GM13976 (cell line): ENCODE measurements around the gene KLHL15.
A peak's percentile ranks its signal among the peaks of the same experiment; 100 is the strongest.
"Not testable (repeated sequence)": the region's sequence is repeated elsewhere in the genome, so short reads cannot be mapped to it uniquely, and the experiment has no call there.

Experiments used
- DNase-seq: peaks from one replicate; pipeline ENCODE4 v3.0.0; 2012; ENCODE audit warnings: low spot score
- CTCF ChIP-seq: IDR thresholded peaks from 2 replicates; pipeline ENCODE4 v1.5.1; 2012; ENCODE audit warnings: borderline replicate concordance, mild to moderate bottlenecking; ENCODE audit not compliant: insufficient read depth; ENCODE audit errors: extremely low read depth, missing control alignments, control extremely low read depth
- in situ Hi-C: fragments of 300-500 bp; cut with MboI; formaldehyde crosslinking; loops from one replicate; pipeline ENCODE4 v1.12.0; 2022; ENCODE audit warnings: low sequenced_read_pairs, mixed read lengths, inconsistent platforms; ENCODE audit not compliant: unreplicated experiment

The KLHL15 gene, protein sequence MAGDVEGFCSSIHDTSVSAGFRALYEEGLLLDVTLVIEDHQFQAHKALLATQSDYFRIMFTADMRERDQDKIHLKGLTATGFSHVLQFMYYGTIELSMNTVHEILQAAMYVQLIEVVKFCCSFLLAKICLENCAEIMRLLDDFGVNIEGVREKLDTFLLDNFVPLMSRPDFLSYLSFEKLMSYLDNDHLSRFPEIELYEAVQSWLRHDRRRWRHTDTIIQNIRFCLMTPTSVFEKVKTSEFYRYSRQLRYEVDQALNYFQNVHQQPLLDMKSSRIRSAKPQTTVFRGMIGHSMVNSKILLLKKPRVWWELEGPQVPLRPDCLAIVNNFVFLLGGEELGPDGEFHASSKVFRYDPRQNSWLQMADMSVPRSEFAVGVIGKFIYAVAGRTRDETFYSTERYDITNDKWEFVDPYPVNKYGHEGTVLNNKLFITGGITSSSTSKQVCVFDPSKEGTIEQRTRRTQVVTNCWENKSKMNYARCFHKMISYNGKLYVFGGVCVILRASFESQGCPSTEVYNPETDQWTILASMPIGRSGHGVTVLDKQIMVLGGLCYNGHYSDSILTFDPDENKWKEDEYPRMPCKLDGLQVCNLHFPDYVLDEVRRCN

DNA sequence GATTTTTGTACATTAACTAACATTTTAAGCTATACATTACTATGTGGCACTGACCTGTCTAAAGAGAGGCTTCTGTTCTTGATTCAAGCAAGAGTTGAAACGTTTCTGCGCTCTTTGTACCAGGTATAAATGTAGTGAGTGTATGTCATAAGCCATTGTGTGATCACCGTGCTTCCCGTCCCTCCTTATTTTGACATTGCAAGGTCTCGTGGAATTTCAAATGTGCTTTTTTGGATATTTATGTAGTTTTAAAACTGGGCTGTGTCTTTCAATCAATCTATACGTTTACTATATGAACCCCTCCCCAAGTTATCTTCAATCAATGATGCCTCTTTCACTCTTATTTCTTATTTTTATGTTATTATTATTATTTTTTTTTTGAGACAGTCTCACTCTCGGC is at the start of gene KLHL15:
TSS of gene KLHL15 (minus strand) at position 101 of the 400 bp plus-strand sequence. CDS start 20,493 bp downstream, outside the sequence.
- no peak for DNase-seq
- in situ Hi-C loops, result no loop called here
- no peak for TF ChIP-seq CTCF

- DNase-seq, result no peak
- in situ Hi-C loops, result no loop called here
- TF ChIP-seq CTCF, result no peak
Observed at GRCh38 chrX:24069877-24070276, 42.9 kb upstream of the KLHL15 start.

DNA sequence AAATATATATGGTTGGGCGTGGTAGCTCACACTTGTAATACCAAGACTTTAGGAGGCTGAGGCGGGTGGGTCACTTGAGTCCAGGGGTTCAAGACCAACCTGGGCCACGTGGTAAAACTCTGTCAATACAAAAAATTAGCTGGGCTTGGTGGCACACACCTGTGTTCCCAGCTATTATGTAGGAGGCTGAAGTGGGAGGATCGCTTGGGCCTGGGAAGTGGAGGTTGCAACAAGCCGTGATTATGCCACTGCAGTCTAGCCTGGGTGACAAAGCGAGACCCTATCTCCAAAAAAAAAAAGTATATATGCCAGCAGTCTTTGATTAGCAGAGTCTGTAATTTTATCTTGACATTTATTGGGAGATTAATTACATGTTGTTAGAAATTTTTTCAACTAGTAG is 36.5 kb upstream of the KLHL15 start:
- TF ChIP-seq CTCF, result no peak
- in situ Hi-C loops, result no loop called here
- DNase-seq, result no peak

DNA sequence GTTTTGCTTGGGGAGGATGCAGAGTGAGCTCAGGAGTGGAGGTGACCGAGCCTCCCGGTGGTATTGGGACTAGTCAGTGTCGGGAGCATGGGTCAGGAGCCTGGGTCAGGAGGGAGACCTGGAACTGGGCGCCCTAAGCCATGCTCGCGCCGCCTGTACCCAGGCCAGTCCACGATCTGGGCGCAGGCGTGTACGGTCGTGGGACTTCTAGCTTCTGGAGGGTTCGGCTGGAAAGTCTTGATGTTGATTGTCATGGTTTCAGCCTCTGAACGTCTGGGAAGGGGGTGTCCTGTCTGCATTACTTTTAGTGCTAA is 28.0 kb upstream of the KLHL15 start:
- in situ Hi-C loops, result no loop called here
- DNase-seq, result no peak
- no peak for TF ChIP-seq CTCF

DNA sequence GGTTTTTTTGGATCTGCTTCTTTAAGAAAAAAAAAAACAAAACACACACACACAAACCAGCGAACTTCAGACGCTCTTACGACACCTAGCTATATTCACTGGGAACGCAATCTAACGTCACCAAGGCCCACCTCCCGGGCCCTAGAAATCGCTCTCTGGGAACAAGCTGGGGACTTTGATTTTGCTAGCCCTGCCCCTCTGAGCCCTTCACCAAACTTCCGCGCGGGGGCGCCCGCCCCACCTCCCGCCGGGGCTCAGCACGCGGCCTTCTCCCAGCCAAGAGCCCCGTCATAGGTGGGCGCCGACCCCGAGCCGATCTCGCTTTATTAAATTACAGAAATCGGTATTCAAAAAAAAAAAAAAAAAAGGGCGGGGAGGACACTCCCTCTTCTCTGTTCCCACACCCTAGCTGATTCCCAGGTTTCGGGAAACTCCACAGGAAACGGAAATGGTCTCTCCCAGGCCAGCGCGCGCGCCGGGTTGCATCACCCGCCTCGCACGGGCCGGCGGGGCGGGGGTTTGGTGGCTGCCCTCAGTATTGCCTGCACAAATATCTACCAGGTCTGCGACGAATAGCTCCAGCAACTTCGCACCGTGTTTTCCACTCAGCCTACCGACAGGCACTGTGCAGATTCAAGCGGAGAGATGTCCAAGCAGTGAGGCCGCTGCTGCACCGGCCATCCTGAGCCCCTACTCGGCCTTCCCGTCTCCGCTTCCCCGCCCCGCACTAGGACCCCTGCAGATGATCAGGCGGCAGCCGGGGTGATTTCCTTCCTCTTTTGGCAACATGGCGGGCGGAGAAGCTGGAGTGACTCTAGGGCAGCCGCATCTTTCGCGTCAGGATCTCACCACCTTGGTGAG is 27.4 kb upstream of the KLHL15 start, which contains the start of gene EIF2S3:
TSS of gene EIF2S3 (plus strand) at position 775 of the 861 bp plus-strand sequence. CDS start at position 788, 13 bp downstream.
- in situ Hi-C loops, result no loop called here
- peak; percentile 87 for DNase-seq
- peak; percentile 49 for TF ChIP-seq CTCF

DNA sequence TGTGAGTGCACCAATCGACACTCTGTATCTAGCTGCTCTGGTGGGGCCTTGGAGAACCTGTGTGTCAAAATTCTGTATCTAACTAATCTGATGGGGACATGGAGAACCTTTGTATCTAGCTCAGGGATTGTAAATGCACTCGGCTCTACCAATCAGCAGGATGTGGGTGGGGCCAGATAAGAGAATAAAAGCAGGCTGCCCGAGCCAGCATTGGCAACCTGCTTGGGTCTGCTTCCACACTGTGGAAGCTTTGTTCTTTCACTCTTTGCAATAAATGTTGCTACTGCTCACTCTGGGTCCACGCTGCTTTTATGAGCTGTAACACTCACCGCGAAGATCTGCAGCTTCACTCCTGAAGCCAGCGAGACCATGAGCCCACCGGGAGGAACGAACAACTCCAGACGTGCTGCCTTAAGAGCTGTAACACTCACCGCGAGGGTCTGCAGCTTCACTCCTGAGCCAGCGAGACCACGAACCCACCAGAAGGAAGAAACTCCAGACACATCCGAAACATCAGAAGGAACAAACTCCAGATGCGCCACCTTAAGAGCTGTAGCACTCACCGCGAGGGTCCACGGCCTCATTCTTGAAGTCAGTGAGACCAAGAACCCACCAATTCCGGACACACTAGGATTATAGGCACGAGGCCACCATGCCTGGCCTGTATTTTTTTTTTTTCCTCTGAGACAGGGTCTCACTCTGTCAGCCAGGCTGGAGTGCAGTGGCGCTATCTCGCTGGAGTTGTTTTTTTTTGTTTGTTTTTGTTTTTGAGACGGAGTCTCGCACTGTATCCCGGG is 23.7 kb upstream of the KLHL15 start:
- in situ Hi-C loops, DNase-seq: not testable (repeated sequence)

DNA sequence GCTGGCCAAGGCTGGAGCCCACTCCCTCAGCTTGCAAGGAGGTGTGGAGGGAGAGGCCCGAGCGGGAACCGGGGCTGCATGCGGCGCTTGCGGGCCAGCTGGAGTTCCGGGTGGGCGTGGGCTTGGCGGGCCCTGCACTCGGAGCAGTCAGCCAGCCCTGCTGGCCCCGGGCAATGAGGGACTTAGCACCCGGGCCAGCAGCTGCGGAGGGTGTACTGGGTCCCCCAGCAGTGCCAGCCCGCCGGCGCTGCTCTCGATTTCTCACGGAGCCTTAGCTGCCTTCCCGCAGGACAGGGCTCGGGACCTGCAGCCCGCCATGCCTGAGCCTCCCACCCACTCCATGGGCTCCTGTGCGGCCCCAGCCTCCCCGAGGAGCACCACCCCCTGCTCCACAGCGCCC is 22.7 kb upstream of the KLHL15 start:
- in situ Hi-C loops, DNase-seq: not testable (repeated sequence)

DNA sequence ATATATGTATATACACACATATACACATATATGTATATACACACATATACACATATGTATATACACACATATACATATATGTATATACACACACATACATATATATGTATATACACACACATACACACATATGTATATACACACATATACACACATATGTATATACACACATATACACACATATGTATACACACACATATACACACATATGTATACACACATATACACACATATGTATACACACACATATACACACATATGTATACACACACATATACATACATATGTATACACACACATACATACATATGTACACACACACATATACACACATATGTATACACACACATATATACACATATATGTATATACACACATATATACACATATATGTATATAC is 19.1 kb upstream of the KLHL15 start:
- in situ Hi-C loops, DNase-seq: not testable (repeated sequence)
